HG03108 (cell line): ENCODE measurements around the gene SLC24A4.

Source experiments
- ATAC-seq: cut with Tn5 transposase; IDR thresholded peaks from one replicate; pipeline ENCODE4 v1.9.1; 2021; ENCODE audit warnings: moderate library complexity; ENCODE audit not compliant: unreplicated experiment

Gene SLC24A4

GRCh38 chr14:92431199-92431725 lies 108.3 kb downstream of the SLC24A4 start:
- ATAC-seq: no peak

- no peak for ATAC-seq
Observed at GRCh38 chr14:92433407-92433806, 110.4 kb downstream of the SLC24A4 start.

- no peak for ATAC-seq
Observed at GRCh38 chr14:92435154-92435553, 112.2 kb downstream of the SLC24A4 start.

- no peak for ATAC-seq
Observed at GRCh38 chr14:92436115-92436776, 113.3 kb downstream of the SLC24A4 start.

- ATAC-seq: no peak
Observed at GRCh38 chr14:92437309-92437708, 114.3 kb downstream of the SLC24A4 start.

- no peak for ATAC-seq
Observed at GRCh38 chr14:92437729-92438285, 114.8 kb downstream of the SLC24A4 start.

- no peak for ATAC-seq
Observed at GRCh38 chr14:92439537-92440344, 116.8 kb downstream of the SLC24A4 start.

- ATAC-seq: no peak
Observed at GRCh38 chr14:92440345-92441003, 117.5 kb downstream of the SLC24A4 start.

- no peak for ATAC-seq
Observed at GRCh38 chr14:92441751-92442504, 119.0 kb downstream of the SLC24A4 start.

GRCh38 chr14:92443167-92443566 lies 120.2 kb downstream of the SLC24A4 start:
- no peak for ATAC-seq

GRCh38 chr14:92443741-92444140 lies 120.8 kb downstream of the SLC24A4 start:
- ATAC-seq: no peak

- ATAC-seq: no peak
Observed at GRCh38 chr14:92446771-92447170, 123.8 kb downstream of the SLC24A4 start.

GRCh38 chr14:92447416-92448197 lies 124.6 kb downstream of the SLC24A4 start:
- ATAC-seq: no peak

GRCh38 chr14:92448786-92449185 lies 125.8 kb downstream of the SLC24A4 start:
- ATAC-seq: no peak

GRCh38 chr14:92449404-92450181 lies 126.6 kb downstream of the SLC24A4 start:
- no peak for ATAC-seq

GRCh38 chr14:92450351-92451070 lies 127.5 kb downstream of the SLC24A4 start:
- ATAC-seq: no peak

GRCh38 chr14:92451245-92451644 lies 128.3 kb downstream of the SLC24A4 start:
- no peak for ATAC-seq

GRCh38 chr14:92451755-92452154 lies 128.8 kb downstream of the SLC24A4 start:
- ATAC-seq: no peak
